GM19397 (cell line): ENCODE data around the gene SPRR2D.
"Not testable (repeated sequence)": the region's sequence is repeated elsewhere in the genome, so short reads cannot be mapped to it uniquely, and the experiment has no call there.

Experiments
- ATAC-seq: cut with Tn5 transposase; IDR thresholded peaks from one replicate; pipeline ENCODE4 v1.9.1; 2021; ENCODE audit warnings: mild to moderate bottlenecking, moderate library complexity; ENCODE audit not compliant: unreplicated experiment

The SPRR2D gene

GRCh38 chr1:153040950-153041631 lies at the start of gene SPRR2D:
Gene SPRR2D, minus strand, starts transcription at chr1:153041120. Its CDS starts 774 bp downstream, at chr1:153040346.
- ATAC-seq: no peak

DNA sequence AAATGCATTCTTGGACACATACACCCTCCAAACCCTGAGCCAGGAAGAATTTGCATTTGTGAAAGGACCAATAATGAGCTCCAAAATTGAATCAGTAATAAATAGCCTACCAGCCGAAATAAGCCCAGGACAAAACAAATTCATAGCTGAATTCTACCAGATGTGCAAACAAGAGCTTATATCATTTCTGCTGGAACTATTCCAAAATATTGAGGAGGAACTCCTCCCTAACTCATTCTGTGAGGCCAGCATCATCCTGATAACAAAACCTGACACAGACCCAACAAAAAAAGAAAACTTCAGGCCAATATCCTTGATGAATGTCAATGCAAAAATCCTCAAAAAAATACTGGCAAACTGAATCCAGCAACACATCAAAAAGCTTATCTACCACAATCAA lies 46.7 kb upstream of the SPRR2D start:
- ATAC-seq: no peak

DNA sequence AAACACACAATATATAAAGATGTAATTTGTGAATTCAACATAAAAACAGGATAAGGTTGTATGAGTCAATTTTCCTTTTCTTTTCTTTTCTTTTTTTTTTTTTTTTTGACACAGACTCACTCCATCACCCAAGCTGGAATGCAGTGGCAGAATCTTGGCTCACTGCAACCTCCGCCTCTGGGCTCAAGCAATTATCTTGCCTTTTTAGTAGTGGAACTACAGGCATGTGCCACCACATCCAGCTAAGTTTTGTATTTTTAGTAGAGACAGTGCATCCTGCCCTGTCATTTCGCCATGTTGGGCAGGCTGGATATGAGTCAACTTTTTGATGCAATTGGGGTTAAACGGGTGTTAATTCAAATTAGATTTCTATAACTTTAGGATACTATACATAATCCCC lies 40.8 kb upstream of the SPRR2D start:
- ATAC-seq: no peak

- no peak for ATAC-seq
Observed at GRCh38 chr1:153072806-153073726, 32.1 kb upstream of the SPRR2D start.

DNA sequence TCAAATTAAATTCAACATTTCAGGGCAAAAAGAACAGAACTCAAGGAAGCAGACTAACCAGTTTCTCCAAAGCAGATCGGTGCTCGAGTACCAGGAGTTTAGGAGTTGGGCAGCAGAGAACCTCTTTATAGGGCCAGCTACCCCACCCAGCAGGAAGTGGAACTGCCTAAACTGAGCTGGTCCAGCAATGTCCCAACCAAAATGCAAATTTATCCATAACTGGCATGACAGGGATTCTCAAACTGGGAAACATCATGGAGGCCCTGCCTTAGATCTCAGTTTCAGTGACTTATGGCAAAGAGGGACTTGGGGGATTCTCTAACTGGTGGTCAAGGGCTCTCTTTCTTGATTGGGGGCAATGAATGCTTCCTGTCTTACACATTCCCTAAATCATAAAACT lies 30.6 kb upstream of the SPRR2D start, which contains the start of gene SPRR2B:
TSS of gene SPRR2B (minus strand) at position 101 of the 400 bp plus-strand sequence. CDS start 772 bp downstream, outside the sequence.
- ATAC-seq: no peak

- no peak for ATAC-seq
Observed at GRCh38 chr1:153070243-153070642, 29.3 kb upstream of the SPRR2D start.

DNA sequence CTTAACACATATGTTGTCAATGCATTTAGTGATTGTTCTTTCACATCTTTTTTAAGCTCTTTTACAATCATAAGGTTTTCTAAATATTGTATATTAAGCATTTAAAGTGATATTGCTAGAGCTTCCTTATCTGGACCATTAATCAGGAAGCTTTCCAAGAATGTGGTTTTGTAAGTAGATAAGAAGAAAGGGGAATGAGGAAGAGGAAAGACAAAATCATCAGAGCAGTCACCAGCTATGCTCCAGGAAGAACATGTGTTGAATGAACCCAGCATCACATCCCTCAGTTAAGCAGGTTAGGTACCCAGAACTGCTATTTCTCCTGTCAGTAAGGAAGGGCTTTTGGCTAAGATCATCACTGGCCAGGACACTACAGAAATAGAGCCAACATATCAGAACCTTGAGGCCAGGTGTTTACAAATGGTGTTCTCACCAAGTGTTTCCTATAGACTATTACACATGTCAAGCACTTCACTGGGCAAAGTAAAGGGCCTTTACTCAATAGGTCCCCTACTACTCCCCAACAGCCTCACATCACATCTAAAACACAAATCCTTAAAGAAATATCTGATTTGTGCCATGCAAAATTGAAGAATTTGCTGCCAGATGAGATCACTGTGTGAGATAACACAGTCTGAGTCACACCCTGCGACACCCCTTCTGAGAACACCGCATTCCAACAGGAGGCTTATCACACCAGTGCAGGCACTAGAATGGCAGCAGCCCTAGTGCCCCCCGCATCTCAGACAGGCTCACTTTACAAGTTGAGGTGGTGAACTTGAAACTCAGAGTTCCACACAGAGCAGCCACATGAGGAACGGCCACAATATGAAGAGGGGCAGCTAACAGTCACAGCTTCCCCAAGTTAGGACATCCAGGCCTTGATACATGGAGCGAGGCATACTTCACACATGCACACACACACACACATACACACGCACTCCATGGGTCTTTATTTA lies 18.2 kb upstream of the SPRR2D start:
- ATAC-seq: no peak

- no peak for ATAC-seq
Observed at GRCh38 chr1:153058154-153058553, 17.2 kb upstream of the SPRR2D start.

- no peak for ATAC-seq
Observed at GRCh38 chr1:153057375-153057774, 16.5 kb upstream of the SPRR2D start, which contains the start of gene SPRR2A. Gene SPRR2A, minus strand, starts transcription at chr1:153057512. Its CDS starts 777 bp downstream, at chr1:153056735.

DNA sequence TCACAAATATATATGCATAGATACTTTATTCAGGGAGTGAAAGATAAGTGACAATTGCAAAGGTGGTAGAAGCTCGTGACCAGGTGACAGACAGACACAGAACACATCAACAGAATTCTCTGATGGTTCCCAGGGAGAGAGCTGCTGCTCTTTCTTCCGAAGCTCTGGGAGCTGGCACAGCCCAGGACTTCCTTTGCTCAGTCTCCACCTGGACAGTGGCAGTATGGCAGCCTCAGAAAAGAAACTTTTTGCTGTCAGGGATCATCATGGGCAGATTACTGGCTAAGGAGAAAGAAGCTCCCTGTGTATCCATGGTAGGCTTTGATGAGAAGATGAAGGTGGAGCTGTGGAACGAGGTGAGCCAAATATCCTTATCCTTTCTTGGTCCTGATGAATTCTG lies 15.2 kb upstream of the SPRR2D start:
- not testable (repeated sequence) for ATAC-seq

DNA sequence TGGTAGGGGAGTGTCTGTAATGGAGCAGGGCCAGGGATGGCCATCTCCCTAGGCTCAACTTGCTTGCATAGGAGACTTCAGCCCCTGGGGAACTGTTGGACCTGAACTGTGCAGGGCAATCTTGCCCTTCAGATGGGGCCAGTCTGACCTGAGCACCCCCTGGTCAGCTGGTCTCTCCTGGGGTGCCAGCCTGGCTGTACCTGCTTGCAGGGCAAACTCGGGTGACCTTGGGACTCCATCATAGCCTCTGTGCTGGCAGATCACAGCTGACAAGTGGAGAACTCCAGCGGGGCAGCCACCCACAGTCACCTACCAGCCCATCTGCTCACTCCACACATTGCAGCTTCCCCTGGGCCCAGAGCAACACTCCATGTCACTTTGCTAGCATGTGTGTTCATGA lies 8.3 kb upstream of the SPRR2D start:
- ATAC-seq: no peak

- no peak for ATAC-seq
Observed at GRCh38 chr1:153035211-153035610, 5.7 kb downstream of the SPRR2D start.

- no peak for ATAC-seq
Observed at GRCh38 chr1:153032677-153033308, 8.1 kb downstream of the SPRR2D start.

DNA sequence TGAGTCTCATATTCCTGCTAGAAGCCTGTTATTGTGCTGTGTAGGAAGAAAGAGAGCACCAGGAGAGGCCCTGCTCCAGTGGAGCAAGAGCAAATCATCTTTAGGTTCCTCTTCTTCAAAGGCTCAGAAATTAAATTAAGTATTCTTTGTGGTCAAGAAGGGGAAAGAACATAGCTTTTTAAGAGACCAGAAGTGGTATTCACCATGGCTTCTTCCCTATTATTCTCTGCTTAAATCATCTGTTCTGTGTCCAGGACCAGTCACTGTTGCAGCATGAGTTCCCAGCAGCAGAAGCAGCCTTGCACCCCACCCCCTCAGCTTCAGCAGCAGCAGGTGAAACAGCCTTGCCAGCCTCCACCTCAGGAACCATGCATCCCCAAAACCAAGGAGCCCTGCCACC lies 8.8 kb downstream of the SPRR2D start:
- no peak for ATAC-seq

GRCh38 chr1:153030895-153031294 lies 10.0 kb downstream of the SPRR2D start, which contains the start of gene SPRR1B:
Gene SPRR1B, plus strand, starts transcription at chr1:153031203. Its CDS starts 1,143 bp downstream, at chr1:153032346.
- no peak for ATAC-seq

GRCh38 chr1:153028766-153029165 lies 12.2 kb downstream of the SPRR2D start:
- no peak for ATAC-seq

GRCh38 chr1:153025797-153026196 lies 15.1 kb downstream of the SPRR2D start:
- no peak for ATAC-seq

- no peak for ATAC-seq
Observed at GRCh38 chr1:153024413-153024812, 16.5 kb downstream of the SPRR2D start.

- no peak for ATAC-seq
Observed at GRCh38 chr1:153023109-153023508, 17.8 kb downstream of the SPRR2D start.

DNA sequence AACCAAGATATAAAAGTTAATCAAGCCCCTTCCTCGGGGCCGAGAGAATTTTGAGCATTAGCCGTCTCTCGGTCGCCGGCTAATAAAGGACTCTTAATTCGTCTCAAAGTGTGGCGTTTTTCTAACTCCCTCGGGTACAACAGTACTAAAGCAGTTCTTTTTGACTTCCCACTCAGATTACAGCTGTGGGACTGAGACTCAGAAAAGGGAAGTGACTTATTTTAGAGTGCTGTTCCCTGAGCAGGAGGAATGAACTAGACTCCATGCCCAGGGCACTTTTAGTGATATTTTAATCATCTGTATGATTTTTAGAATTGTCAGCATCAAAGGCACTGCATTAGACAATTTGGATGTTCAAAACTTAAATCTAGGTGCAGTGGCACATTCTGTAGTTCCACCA lies 18.6 kb downstream of the SPRR2D start:
- not testable (repeated sequence) for ATAC-seq
